Measurements from ENCODE around the gene TRAF1.

- no peak for TF ChIP-seq POLR2A (IDR thresholded peaks at IDR 0.05; ENCODE audit: extremely low read depth, insufficient read length)
- no peak for TF ChIP-seq CTCF (IDR thresholded peaks at IDR 0.05; ENCODE audit: low read depth, low read length)
- TF ChIP-seq MYC (IDR thresholded peaks at IDR 0.05; ENCODE audit: low read depth, low read length) = no peak
Measured at GRCh38 chr9:120854596-120855327, 71.8 kb downstream of the TRAF1 start.

Measured in NB4 (cell line).